A673 (cell line): ENCODE measurements around the gene KIAA0753.

Experiments used
- EZH2 ChIP-seq: fragments of 200-600 bp; sonication (generic); IDR thresholded peaks from 2 replicates; pipeline ENCODE4 v1.6.1; 2017; ENCODE audit warnings: borderline replicate concordance, low read depth, mild to moderate bottlenecking, mixed read lengths, antibody characterized with exemption, low read length; ENCODE audit not compliant: poor library complexity, severe bottlenecking
- TF ChIP-seq, protein P1 (sequence below): fragments of 300-800, 200-600 bp; sonication (generic); conservative IDR thresholded peaks from 2 replicates; pipeline ENCODE4 v1.5.1; 2017; ENCODE audit warnings: low read depth, mild to moderate bottlenecking, antibody characterized with exemption, low read length, moderate library complexity, mixed read lengths

DNA sequence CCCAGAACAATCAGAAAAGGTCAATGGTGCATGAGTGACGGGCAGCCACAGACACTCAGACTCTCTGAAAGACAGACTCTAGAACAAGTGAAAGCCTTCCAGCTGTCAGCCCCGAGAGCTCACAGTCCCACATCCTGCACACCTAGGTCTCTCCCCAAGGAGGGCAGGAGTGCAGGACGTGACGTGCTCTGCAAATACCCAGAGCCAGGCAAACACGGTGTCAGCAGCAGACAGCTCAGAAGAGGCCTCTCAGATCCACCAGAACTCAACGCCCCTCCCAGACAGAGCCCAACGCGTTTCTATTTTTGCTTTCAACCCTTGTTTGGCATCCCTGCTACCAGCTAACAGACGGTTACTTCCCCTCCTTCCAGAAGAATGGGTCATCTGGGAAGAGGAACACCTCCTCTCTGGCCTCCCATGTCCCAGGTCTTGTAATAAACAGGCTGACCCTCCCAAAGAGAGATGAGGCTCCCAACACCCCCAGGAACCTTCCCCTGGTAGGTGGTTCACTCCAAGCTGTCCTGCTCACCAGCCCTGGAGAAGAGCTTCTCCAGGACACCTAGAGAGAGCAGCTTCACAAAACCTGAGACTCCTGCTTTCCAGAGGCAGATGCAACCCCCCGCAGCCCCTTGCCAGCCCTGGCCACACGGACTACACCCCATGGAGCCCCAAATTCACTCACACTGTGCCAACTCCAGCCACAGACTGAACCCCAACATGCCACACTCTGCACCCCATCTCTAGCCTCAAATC is 91.8 kb downstream of the KIAA0753 start:
- TF ChIP-seq, protein P1, sequence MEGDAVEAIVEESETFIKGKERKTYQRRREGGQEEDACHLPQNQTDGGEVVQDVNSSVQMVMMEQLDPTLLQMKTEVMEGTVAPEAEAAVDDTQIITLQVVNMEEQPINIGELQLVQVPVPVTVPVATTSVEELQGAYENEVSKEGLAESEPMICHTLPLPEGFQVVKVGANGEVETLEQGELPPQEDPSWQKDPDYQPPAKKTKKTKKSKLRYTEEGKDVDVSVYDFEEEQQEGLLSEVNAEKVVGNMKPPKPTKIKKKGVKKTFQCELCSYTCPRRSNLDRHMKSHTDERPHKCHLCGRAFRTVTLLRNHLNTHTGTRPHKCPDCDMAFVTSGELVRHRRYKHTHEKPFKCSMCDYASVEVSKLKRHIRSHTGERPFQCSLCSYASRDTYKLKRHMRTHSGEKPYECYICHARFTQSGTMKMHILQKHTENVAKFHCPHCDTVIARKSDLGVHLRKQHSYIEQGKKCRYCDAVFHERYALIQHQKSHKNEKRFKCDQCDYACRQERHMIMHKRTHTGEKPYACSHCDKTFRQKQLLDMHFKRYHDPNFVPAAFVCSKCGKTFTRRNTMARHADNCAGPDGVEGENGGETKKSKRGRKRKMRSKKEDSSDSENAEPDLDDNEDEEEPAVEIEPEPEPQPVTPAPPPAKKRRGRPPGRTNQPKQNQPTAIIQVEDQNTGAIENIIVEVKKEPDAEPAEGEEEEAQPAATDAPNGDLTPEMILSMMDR, result no peak
- TF ChIP-seq EZH2, result no peak
